H1 (cell line): ENCODE results near the gene BBS9. TPM values are rescaled to one million over a fixed set of nuclear protein-coding genes. Genes with fewer than 3 reads are reported as not detected.

Experiments used
- CTCF ChIA-PET: fragments of 300-600 bp; sonication (Branson Sonifier 250); formaldehyde crosslinking; loops from one replicate; lab custom pipeline; 2021; ENCODE audit not compliant: partially characterized antibody; lab: Charles Lee
- POLR2A ChIA-PET: fragments of 300-600 bp; sonication (Branson Sonifier 250); formaldehyde crosslinking; loops from one replicate; lab custom pipeline; 2021; ENCODE audit warnings: inconsistent platforms; ENCODE audit not compliant: partially characterized antibody; lab: Charles Lee
- DNase-seq, 2 experiments: peaks; one replicate each; pipeline versions ENCODE4 v3.0.0 to v3.0.0-alpha.2; 2010 to 2022; ENCODE audit warnings: low spot score in 2 of 2, low read depth in 1 of 2, mixed read lengths in 1 of 2
- FAIRE-seq: peaks from 2 replicates; lab custom pipeline; 2011; peaks lifted over from hg19 to GRCh38; lab: Jason Lieb, UNC
- H2AFZ ChIP-seq: 2 replicates; pipeline ENCODE4 v1.8.1; 2012; ENCODE audit warnings: low read length, inconsistent platforms
- H2AK5ac ChIP-seq: 2 replicates; pipeline ENCODE4 v1.6.1; 2013; ENCODE audit warnings: low read depth, low read length
- H2BK120ac ChIP-seq: replicated peaks from 2 replicates; pipeline ENCODE3; 2013; ENCODE audit warnings: low read depth, low read length, inconsistent platforms
- H2BK12ac ChIP-seq: 2 replicates; pipeline ENCODE4 v1.6.1; 2013; ENCODE audit warnings: low read depth, low read length
- H2BK15ac ChIP-seq: 2 replicates; pipeline ENCODE4 v1.6.1; 2013; ENCODE audit warnings: low read length
- H2BK20ac ChIP-seq: 2 replicates; pipeline ENCODE4 v1.6.1; 2013; ENCODE audit warnings: low read length
- H2BK5ac ChIP-seq: 2 replicates; pipeline ENCODE4 v1.6.1; 2013; ENCODE audit warnings: low read depth, low read length
- H3K14ac ChIP-seq: 2 replicates; pipeline ENCODE4 v1.6.1; 2013; ENCODE audit warnings: inconsistent platforms; ENCODE audit not compliant: insufficient read length
- H3K18ac ChIP-seq: 2 replicates; pipeline ENCODE4 v1.6.1; 2013; ENCODE audit warnings: low read length; ENCODE audit errors: extremely low read depth
- H3K23ac ChIP-seq: 2 replicates; pipeline ENCODE4 v1.6.1; 2013; ENCODE audit warnings: inconsistent platforms; ENCODE audit not compliant: insufficient read length
- H3K23me2 ChIP-seq: 2 replicates; pipeline ENCODE4 v1.6.1; 2013; ENCODE audit warnings: low read depth, low read length
- H3K27ac ChIP-seq: 2 replicates; pipeline ENCODE4 v1.6.1; 2011; ENCODE audit warnings: low read depth, low read length, inconsistent platforms
- H3K27me3 ChIP-seq, 4 experiments: replicated peaks in 1 of 4; 1 replicate in 1 of 4; 2 replicates in 3 of 4; pipeline versions ENCODE4 v1.6.1 to v1.8.1; 2011 to 2013; ENCODE audit warnings: low read length in 3 of 4, mild to moderate bottlenecking in 3 of 4, inconsistent platforms in 2 of 4, mixed read lengths in 2 of 4, moderate library complexity in 1 of 4; ENCODE audit not compliant: control insufficient read depth in 3 of 4, insufficient read depth in 3 of 4; ENCODE audit errors: extremely low read depth in 1 of 4
- H3K36me3 ChIP-seq, 4 experiments: 2 replicates each; pipeline versions ENCODE4 v1.6.1 to v1.8.1; 2011 to 2013; ENCODE audit warnings: mild to moderate bottlenecking in 4 of 4, low read length in 3 of 4, moderate library complexity in 2 of 4, control low read depth in 1 of 4, inconsistent platforms in 1 of 4; ENCODE audit not compliant: insufficient read depth in 4 of 4, control insufficient read depth in 2 of 4
- H3K4ac ChIP-seq: replicated peaks from 2 replicates; pipeline ENCODE3; 2013; ENCODE audit warnings: low read length, low read depth, mixed read lengths, inconsistent platforms; ENCODE audit not compliant: insufficient read length
- H3K4me1 ChIP-seq, 4 experiments: replicated peaks in 1 of 4; 1 replicate in 1 of 4; 2 replicates in 3 of 4; pipeline versions ENCODE4 v1.6.1 to v1.8.1; 2011 to 2013; ENCODE audit warnings: low read length in 3 of 4, inconsistent platforms in 2 of 4, mixed read lengths in 1 of 4; ENCODE audit not compliant: insufficient read depth in 4 of 4, control insufficient read depth in 3 of 4
- H3K4me2 ChIP-seq, 2 experiments: 2 replicates each; pipeline versions ENCODE4 v1.6.1 to v1.8.1; 2011 to 2013; ENCODE audit warnings: low read depth in 2 of 2, low read length in 2 of 2, control low read depth in 1 of 2, inconsistent platforms in 1 of 2, mild to moderate bottlenecking in 1 of 2; ENCODE audit not compliant: insufficient read depth in 1 of 2
- H3K4me3 ChIP-seq, 4 experiments: fragments of 200-600, 300-600 bp in 1 of 4; sonication (generic), shearing (Covaris generic), sonication (Bioruptor Twin) in 1 of 4; 2 replicates each; pipeline versions ENCODE4 v1.5.1 to v1.8.1; 2011 to 2016; ENCODE audit warnings: low read length in 4 of 4, low read depth in 3 of 4, control low read depth in 2 of 4, inconsistent platforms in 2 of 4, mild to moderate bottlenecking in 2 of 4, mixed read lengths in 1 of 4, moderate library complexity in 1 of 4; ENCODE audit not compliant: insufficient read depth in 2 of 4; ENCODE audit errors: extremely low read depth in 1 of 4
- H3K56ac ChIP-seq: replicated peaks from 2 replicates; pipeline ENCODE3; 2013; ENCODE audit warnings: low read depth, mild to moderate bottlenecking, mixed read lengths, low read length, inconsistent platforms; ENCODE audit not compliant: insufficient read length
- H3K79me1 ChIP-seq: 2 replicates; pipeline ENCODE4 v1.6.1; 2013; ENCODE audit warnings: low read depth, low read length, control low read depth
- H3K79me2 ChIP-seq, 2 experiments: 2 replicates each; pipeline versions ENCODE4 v1.6.1 to v1.8.1; 2012 to 2013; ENCODE audit warnings: low read length in 2 of 2, mild to moderate bottlenecking in 2 of 2, inconsistent platforms in 1 of 2; ENCODE audit not compliant: insufficient read depth in 2 of 2, control insufficient read depth in 1 of 2
- H3K9ac ChIP-seq, 4 experiments: replicated peaks in 1 of 4; 1 replicate in 1 of 4; 2 replicates in 3 of 4; pipeline versions ENCODE4 v1.6.1 to v1.8.1; 2011 to 2013; ENCODE audit warnings: low read depth in 3 of 4, low read length in 3 of 4, control low read depth in 2 of 4, mild to moderate bottlenecking in 2 of 4, moderate library complexity in 2 of 4, inconsistent platforms in 1 of 4; ENCODE audit errors: extremely low read depth in 1 of 4
- H3K9me3 ChIP-seq, 2 experiments: 2 replicates each; pipeline versions ENCODE4 v1.6.1 to v1.8.1; 2012 to 2013; ENCODE audit warnings: mild to moderate bottlenecking in 2 of 2, moderate library complexity in 2 of 2, control low read depth in 1 of 2, inconsistent platforms in 1 of 2, low read depth in 1 of 2, low read length in 1 of 2, mixed read lengths in 1 of 2; ENCODE audit not compliant: insufficient read depth in 2 of 2
- H4K20me1 ChIP-seq, 2 experiments: replicated peaks in 1 of 2; 2 replicates each; pipeline versions ENCODE3 to v1.8.1; 2011 to 2013; ENCODE audit warnings: inconsistent platforms in 2 of 2, low read length in 2 of 2, mild to moderate bottlenecking in 1 of 2; ENCODE audit not compliant: insufficient read depth in 2 of 2, control insufficient read depth in 1 of 2
- H4K5ac ChIP-seq: 2 replicates; pipeline ENCODE4 v1.6.1; 2013; ENCODE audit warnings: low read length, low read depth, mixed read lengths, inconsistent platforms; ENCODE audit not compliant: insufficient read length
- H4K8ac ChIP-seq: 2 replicates; pipeline ENCODE4 v1.8.0; 2013; ENCODE audit warnings: mild to moderate bottlenecking, moderate library complexity, low read length, inconsistent platforms; ENCODE audit not compliant: insufficient read depth; ENCODE audit errors: extremely low read depth
- H4K91ac ChIP-seq: replicated peaks from 2 replicates; pipeline ENCODE3; 2013; ENCODE audit warnings: low read length, mixed read lengths, inconsistent platforms; ENCODE audit not compliant: insufficient read length
- CTCF ChIP-seq, 3 experiments: IDR thresholded peaks; 1 replicate in 2 of 3; 2 replicates in 1 of 3; pipeline versions ENCODE4 v1.5.1 to v1.6.1; 2011; ENCODE audit warnings: low read length in 3 of 3, mild to moderate bottlenecking in 3 of 3, inconsistent platforms in 2 of 3, low read depth in 1 of 3, moderate library complexity in 1 of 3; ENCODE audit not compliant: insufficient read depth in 1 of 3; ENCODE audit errors: control extremely low read depth in 1 of 3
- MAX ChIP-seq: IDR thresholded peaks from 2 replicates; pipeline ENCODE4 v1.6.1; 2012; ENCODE audit warnings: inconsistent platforms
- RAD21 ChIP-seq, 2 experiments: IDR thresholded peaks in 1 of 2; conservative IDR thresholded peaks in 1 of 2; 2 replicates each; pipeline ENCODE4 v1.6.1; 2011; ENCODE audit warnings: low read depth in 2 of 2, low read length in 2 of 2, improper control_type of control experiment in 1 of 2, inconsistent platforms in 1 of 2, mild to moderate bottlenecking in 1 of 2, moderate library complexity in 1 of 2
- WGBS, 2 experiments: shearing (Covaris generic) in 1 of 2; methylation state at CpG; one replicate each; pipeline versions ENCODE4 v1.1.6 to v1.1.7; 2013 to 2015; ENCODE audit warnings: low lambda C conversion rate in 2 of 2, mixed read lengths in 2 of 2, inconsistent platforms in 1 of 2, low coverage in 1 of 2, missing lambda C conversion rate in 1 of 2; ENCODE audit not compliant: insufficient replicate concordance in 2 of 2, insufficient coverage in 1 of 2, insufficient read length in 1 of 2; ENCODE audit errors: extremely low coverage in 1 of 2, missing lambda C conversion rate in 1 of 2; 5-methylcytosine and 5-hydroxymethylcytosine counted together
- polyA plus RNA-seq, 7 experiments: library from polyadenylated mRNA; depleted of rRNA in 3 of 7; stranded (reverse) in 5 of 7; unstranded in 2 of 7; fragments of >200 nt in 5 of 7; fragments of 200-250 nt in 2 of 7; gene quantifications; 1 replicate in 5 of 7; 2 replicates in 1 of 7; 4 replicates in 1 of 7; pipeline versions ENCODE4 v1.2.1 to v1.2.3, GENCODE V29; 2011 to 2013; ENCODE audit warnings: missing spikeins in 2 of 7, mixed read lengths in 2 of 7
- total RNA-seq: library from RNA; stranded (reverse); fragmentation: NEBNext Ultra II Directional; extraction: Animal tissue kit (Norgen Biotek cat#: 25700); gene quantifications from 2 replicates; pipeline ENCODE4 v1.2.1, GENCODE V29; 2021

The BBS9 gene
- total and polyA plus RNA-seq, 2 of the 8 experiments (the other 6 are each of a cell fraction or from before 2014, with no cell fraction given), result 22.3 to 37.0 TPM

- POLR2A ChIA-PET, result no interaction called here
- no peaks in the 10 kb centered on the region for H3K79me1 ChIP-seq
- H3K23ac ChIP-seq, result no peak overlapping the region
- H3K14ac ChIP-seq, result no peak overlapping the region
- peak; percentile 13 for FAIRE-seq
- 100% methylated on average over 1 of the region's 1 CpG; no CpG with 5 or more reads in 1 of the 2 experiments for WGBS, 2 experiments
- H3K4ac ChIP-seq, result no peak overlapping the region
- no peak overlapping the region for H3K4me3 ChIP-seq
- no peaks in the 10 kb centered on the region for H3K23me2 ChIP-seq
- TF ChIP-seq CTCF (IDR thresholded peaks at IDR 0.05; ENCODE audit: control extremely low read depth in 1 of 3, insufficient read depth in 1 of 3, low read depth in 1 of 3, low read length in 3 of 3) (peak in 2 of 3 experiments; percentile 7 to 20; a peak in 2 of 4 replicates), MAX (no peak), RAD21 (IDR thresholded peaks at IDR 0.05 in 1 of 2, conservative IDR thresholded peaks at IDR 0.05 in 1 of 2; ENCODE audit: low read depth in 2 of 2, low read length in 2 of 2) (peak; percentile 21 to 27; a peak in 3 of 4 replicates)
- TF ChIP-seq, all 59 proteins: peak for 2
- Histone ChIP-seq H3K9me3 (no peaks in the 10 kb centered on the region), H2BK20ac (no peak overlapping the region), H2AFZ (no peak overlapping the region), H3K36me3 (no peaks in the 10 kb centered on the region; a peak in 1 of 8 replicates), H3K9ac (no peak overlapping the region), H3K27me3 (no peaks in the 10 kb centered on the region), H3K79me2 (no peaks in the 10 kb centered on the region), H4K8ac (no peak overlapping the region), H4K91ac (no peak overlapping the region), H3K56ac (no peak overlapping the region), H4K20me1 (no peaks in the 10 kb centered on the region), H2AK5ac (no peak overlapping the region), H2BK5ac (no peak overlapping the region), H3K4me1 (peaks cover 0 to 4% (median 2%) of the 10 kb centered on the region in 4 experiments; a peak in 3 of 7 replicates), H2BK15ac (no peak overlapping the region), H2BK12ac (no peak overlapping the region), H3K27ac (no peak overlapping the region), H4K5ac (no peak overlapping the region), H3K4me2 (no peak overlapping the region), H2BK120ac (no peak overlapping the region), H3K18ac (no peak overlapping the region)
- no peak for DNase-seq
- CTCF ChIA-PET, result interaction anchor here (1.0 to 1.7 kb wide), 4 partner anchors 28 to 373 kb away, joined by 3 to 4 read pairs (median 4); no protein-coding TSS in a partner anchor
Measured at GRCh38 chr7:33530664-33531063, 401.3 kb downstream of the BBS9 start.
